Left ventricle myocardium superior (tissue), 1 donor: ENCODE data around the gene SKIL. TPM values are rescaled to one million over a fixed set of nuclear protein-coding genes. Genes with fewer than 3 reads are reported as not detected.

Source experiments
- ATAC-seq: fragments of 200-7000 bp; cut with Tn5 transposase; one replicate; pipeline ENCODE4 v1.9.1; 2020; ENCODE audit warnings: mild to moderate bottlenecking, moderate library complexity
- DNase-seq: peaks from one replicate; pipeline ENCODE4 v3.0.0-alpha.2; 2020
- intact Hi-C: fragments of 100-400 bp; cut with micrococcal nuclease; formaldehyde crosslinking; loops from one replicate; pipeline ENCODE4 v1.11.0; 2022
- total RNA-seq: library from RNA; stranded (reverse); fragmentation: NEBNext Ultra II Directional; extraction: Animal tissue kit (Norgen Biotek cat#: 25700); gene quantifications from one replicate; pipeline ENCODE4 v1.2.1, GENCODE V29; 2021
- donor health status: DM: no; HTN: yes; CAD: no; lungs with severe emphysema.

The SKIL gene
- total RNA-seq, 1 donor from 2014 or later: 17.2 TPM

DNA sequence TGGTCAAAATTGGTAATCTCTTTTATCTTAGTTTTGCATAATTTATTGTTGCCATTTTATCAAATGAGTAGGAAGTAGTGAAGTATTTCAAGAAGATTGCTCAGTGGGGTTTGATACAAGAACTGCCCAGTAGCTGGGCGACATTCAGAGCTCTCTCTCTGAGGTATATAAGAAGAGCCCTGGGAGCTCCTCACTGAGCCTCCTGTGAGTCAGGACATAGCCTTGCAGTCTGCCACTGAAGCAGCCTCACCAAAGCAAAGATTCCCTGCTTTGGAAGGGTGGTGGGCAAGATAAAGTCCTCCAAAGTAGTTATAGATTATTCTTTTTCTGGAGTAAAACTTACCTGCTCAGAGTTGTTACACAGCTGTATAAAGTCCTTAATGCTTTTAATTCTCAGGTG is 26.1 kb downstream of the SKIL start:
- intact Hi-C loops: no loop called here
- ATAC-seq: no peak
- DNase-seq: no peak

DNA sequence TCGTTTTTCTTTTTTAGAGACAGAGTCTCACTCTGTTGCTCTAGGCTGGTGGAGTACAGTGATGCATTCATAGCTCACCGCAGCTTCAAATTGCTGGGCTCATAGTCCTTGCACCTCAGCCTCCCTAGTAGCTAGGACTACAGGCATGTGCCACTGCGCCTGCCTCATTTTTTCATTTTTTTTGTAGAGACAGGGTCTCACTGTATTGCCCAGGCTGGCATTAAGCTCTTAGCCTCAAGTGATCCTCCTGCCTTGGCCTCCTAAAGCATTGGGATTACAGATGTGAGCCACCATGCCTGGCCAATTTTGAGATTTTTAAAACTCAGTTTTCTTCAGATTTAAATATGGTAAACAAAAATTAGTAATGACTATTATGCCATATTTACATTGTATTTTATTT is 29.0 kb downstream of the SKIL start:
- intact Hi-C loops: no loop called here
- ATAC-seq: no peak

DNA sequence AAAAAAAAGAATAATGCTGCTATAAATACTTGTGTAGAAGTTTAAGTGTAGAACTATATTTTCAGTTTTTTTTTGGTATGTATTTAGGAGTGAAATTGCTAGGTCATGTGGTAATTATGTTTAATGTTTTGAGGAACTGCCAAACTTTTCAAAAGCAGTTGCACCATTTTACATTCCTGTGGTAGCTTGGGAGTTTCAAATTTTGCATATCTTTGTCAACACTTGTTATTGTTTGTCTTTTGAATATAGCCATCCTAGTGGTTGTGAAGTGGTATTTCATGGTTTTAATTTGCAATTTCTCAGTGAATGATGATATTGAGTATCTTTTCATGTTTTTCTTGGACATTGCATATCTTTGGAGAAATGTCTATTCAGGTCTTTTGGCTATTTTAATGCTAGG is 30.4 kb downstream of the SKIL start:
- intact Hi-C loops: no loop called here
- DNase-seq: no peak
- no peak for ATAC-seq

More for the DNA sequence above, 29.0 kb downstream of the SKIL start:
- DNase-seq: no peak

DNA sequence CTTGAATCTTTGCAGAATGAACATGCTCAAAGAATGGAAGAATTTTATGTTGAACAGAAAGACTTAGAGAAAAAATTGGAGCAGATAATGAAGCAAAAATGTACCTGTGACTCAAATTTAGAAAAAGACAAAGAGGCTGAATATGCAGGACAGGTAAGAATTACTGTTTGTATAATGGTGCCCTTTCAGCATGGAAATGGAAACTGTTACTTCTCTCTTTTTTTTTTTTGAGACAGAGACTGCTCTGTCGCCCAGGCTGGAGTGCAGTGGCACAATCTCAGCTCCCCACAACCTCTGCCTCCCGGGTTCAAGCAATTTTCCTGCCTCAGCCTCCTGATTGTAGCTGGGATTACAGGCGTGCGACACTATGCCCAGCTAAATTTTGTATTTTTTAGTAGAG is 33.6 kb downstream of the SKIL start:
- intact Hi-C loops: no loop called here
- DNase-seq (no peak), ATAC-seq (no peak)

DNA sequence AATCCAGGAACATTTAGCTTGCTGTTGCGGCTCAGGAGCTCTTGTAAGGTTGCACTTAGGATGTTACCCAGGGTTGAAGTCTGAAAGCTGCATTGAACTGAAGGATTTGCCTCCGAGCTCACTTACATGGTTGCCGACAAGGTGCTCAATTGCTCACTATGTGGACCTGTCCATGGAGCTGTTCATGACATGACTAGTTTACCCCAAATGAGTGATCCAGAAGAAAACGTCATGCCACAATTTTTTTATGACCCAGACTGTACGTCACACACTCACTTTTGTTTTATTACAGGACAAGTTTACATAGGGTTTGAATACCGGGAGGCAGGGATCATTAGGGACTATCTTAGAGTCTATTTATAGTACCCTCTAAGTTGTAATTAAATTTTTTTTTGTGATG is 40.2 kb downstream of the SKIL start:
- intact Hi-C loops: no loop called here
- DNase-seq (no peak), ATAC-seq (no peak)

DNA sequence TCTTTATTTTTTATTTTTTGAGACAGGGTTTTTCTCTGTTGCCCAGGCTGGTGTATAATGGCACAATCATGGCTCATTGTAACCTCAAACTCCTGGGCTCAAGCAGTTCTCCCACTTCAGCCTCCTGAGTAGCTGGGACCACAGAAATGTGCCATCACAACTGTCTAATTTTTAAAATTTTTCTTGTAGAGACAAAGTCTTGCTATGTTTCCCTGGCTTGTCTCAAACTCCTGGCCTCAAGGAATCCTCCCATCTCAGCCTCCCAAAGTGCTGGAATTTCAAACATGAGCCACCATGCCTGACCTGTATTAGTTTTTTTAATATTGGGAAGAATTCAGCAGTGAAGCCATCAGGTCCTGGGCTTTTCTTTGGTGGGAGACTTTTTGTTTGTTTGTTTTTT is 47.6 kb downstream of the SKIL start:
- DNase-seq (no peak), ATAC-seq (no peak)
- intact Hi-C loops: no loop called here

DNA sequence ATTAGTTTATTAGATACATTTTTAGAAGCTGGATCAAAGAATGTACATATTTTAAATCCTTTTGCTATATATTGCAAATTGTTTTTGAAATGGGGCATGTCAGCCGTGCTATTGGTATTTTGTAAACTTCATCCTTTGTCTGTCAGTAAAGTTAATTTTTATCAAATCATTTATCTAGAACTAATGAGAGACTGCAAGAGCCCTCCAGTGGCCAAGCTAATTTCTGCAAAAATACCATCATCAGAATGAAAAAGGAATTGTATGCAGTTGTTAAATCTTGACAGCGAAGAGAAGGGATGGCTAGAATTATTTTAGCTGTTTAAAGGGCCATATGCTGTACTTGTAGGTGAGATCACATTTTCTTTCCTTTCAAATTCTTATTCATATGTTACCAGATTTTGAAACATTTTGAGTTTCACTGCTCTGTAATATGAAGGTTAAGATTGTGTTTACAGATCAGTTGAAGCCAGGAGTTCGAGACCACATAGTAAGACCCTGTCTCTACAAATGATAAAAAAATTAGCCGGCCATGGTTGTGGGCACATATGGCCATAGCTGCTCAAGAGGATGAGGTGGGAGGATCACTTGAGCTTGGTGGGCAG is 53.0 kb downstream of the SKIL start:
- no peak for ATAC-seq
- intact Hi-C loops: loop anchor here (5.0 to 10.0 kb wide), 2 partner anchors 284 to 402 kb away; no protein-coding TSS in a partner anchor
- DNase-seq: no peak

DNA sequence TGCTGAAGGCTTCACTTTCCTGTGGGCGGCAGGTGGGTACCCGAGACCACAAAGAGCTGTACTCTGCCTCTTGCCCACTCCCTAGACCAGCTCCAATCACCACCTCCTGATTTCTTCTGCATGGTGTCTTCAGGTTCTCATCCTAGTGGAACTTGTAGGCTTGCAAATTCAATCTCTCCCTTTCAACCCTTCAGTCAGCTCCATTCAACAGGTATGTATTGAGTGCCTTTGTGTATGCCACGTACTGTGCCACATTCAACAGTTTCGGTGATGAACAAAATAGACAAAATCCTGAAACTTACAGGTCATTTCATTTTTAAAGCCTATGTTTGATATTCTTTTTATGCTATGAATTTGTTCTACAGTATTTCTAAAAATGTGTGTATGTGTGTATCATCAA is 55.8 kb downstream of the SKIL start:
- intact Hi-C loops: loop anchor here (5.0 to 10.0 kb wide), 2 partner anchors 282 to 399 kb away; no protein-coding TSS in a partner anchor
- ATAC-seq: no peak
- no peak for DNase-seq

DNA sequence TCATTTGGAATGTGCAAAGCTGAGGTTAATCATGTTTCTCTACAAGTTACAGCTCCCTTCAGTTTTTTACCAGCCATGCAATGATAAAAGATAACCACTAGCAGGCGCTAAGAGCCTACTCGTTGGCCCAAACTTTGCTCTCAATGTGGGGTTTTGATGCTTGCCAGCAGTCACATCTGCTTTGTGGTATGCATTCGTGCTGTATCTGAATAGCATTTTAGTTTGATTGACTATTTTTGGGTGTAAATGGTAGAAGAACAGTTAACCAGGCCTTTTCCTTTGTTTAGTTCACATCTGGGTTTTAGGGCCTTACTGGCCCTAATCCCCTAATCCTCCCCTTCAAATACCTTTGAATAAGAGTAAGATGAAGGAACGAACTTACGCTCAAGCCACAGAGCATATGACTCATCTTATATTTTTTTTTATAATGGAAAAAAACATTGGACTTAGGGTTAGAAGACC is 56.7 kb downstream of the SKIL start:
- peak; percentile 64 for ATAC-seq

DNA sequence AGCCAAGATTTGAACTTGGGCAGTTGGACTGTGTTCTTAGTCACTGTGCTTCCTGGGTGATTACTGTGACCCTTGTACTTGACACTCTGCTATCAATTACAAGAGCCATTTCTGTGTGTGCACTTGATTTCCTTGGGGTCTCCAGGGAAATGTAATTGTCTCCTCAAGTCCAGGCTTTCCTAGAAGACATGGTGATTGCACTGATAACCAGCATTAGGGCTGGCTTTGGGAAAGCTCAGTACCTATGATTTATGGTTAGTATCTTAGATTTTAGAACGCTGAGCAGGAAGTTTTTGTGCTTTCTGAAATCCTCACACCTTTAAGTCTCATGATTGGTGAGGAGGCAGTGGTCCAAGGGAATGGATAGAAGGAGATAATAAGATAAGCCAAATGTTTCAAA is 59.6 kb downstream of the SKIL start:
- no peak for DNase-seq
- intact Hi-C loops: loop anchor here (10.0 kb wide), 1 partner anchor 278 kb away; no protein-coding TSS in a partner anchor
- ATAC-seq: no peak

More for the DNA sequence above, 56.7 kb downstream of the SKIL start:
- intact Hi-C loops: loop anchor here (5.0 to 10.0 kb wide), 2 partner anchors 281 to 398 kb away; no protein-coding TSS in a partner anchor
- DNase-seq: no peak

DNA sequence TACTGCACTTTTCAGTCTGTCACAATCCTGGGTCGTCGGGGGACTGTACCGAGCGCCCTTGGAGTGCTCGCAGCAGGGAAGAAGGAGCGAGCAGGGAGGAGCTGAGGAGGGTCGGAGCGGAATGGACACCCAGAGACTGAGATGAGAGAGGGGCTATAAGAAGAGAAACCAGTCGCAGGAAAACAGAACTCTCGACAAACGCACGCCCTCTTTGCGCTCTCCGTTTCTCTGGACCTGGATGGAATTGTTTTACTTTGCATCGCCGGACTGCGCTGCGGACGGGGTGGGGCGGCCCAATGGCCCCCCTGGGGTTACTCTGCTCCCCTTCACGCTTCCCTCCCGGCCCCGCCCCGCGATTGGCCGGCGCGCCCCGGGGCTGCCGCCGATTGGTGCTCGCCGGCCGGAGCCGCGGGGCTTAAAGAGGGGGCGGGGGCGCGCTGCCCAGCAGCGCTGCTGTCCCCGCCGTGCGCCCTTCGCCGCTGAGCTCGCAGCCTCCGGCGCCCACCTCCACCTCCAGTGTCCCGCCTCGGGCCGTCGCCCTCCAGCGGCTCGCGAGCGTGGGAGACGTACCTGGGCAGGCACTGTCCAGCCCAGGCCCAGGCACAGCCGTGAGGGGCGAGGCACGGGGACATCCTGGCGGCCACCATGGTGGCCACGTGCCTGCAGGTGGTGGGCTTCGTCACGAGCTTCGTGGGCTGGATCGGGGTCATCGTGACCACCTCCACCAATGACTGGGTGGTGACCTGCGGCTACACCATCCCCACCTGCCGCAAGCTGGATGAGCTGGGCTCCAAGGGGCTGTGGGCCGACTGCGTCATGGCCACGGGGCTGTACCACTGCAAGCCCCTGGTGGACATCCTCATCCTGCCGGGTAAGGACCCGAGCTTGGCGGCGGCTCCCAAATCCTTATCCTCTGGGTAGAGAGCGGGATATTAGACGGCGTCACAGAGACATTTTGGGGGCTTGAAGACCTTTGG is 61.2 kb downstream of the SKIL start, which contains the start of gene CLDN11:
TSS of gene CLDN11 (plus strand) at position 447 of the 977 bp plus-strand sequence. CDS start at position 646, 199 bp downstream.
- ATAC-seq (peak; percentile 81), DNase-seq (peak; percentile 67)
- intact Hi-C loops: loop anchor here (10.0 kb wide), 1 partner anchor 276 kb away; no protein-coding TSS in a partner anchor

DNA sequence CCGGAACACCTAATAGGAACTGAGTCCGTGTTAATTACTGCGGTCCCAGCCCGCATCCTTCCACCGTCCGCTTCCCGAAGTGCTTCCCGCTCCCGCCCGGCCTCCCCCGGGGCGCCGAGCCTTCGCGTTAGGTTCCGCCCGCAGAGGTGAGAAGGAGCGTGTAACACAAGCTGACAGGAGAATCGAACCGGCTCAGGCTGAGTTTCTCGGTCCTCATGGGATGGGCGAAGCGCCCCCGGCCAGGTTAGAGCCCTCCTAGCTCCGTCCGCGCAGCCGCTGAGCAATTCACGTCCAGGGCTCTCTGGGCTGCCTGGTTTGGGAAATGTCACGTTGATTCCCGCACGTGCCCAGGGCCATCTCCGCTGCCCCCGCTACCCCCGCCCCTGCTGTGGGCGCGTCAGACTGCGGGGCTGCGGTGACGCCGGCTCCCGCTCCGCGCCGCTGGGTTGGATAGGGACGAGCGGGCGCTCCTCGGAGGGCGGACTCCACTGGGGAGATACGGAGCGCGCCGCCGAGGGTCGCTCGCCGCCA is 62.1 kb downstream of the SKIL start:
- intact Hi-C loops: loop anchor here (10.0 kb wide), 1 partner anchor 275 kb away; no protein-coding TSS in a partner anchor
- DNase-seq: peak; percentile 41
- peak; percentile 58 for ATAC-seq

DNA sequence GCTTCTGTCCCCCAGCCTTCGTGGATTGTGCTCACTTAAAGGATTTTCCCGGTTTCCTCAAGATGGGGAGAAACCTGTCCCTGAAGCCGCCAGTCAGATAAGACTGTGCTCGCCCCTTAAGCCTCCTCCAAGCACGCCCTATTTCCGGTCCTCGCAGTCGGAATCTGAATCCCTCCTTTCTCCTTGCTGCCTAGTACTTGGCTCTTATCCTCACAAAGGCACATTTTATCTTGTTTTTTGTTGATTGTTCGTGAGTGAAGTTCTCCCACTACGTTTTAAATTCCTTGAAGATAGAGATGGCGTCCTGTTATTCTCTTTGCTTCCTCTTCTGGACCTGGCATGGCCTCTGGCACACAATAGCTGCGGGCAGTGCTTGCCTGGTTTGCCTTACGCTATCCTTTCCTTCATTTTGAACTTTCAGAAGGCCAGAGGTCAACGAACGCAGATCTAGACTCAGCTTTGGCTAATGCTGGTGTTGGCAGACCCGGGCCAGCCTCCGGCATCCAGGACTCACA is 62.8 kb downstream of the SKIL start:
- peak; percentile 53 for ATAC-seq
- intact Hi-C loops: no loop called here

DNA sequence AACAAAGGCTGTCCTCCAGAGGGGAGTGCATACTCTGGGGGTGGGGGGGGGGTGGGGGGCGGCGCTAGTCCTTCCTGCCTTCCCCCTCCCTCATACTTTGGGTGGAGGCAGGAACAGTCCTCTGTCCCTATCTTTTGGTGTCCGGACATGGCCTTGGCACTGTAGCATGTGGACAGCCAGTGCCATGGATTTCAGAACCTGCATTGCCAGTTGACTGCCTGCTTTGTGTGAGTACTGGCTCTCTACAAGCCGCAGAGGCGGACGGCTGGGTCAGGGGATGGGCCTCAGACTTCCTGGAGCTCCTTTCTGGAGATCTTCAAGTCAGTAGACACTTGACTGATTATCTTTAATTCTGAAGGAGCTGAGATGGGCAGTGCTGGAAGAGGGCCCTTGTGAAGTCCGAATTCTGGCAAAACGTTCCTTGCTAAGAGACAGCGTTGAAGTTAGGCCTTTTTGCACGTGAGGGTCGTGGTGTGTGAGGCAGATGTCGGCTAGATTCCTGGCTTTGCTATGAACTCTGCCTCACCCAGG is 63.7 kb downstream of the SKIL start:
- ATAC-seq (peak; percentile 37), DNase-seq (peak; percentile 36)
- intact Hi-C loops: no loop called here

More for the DNA sequence above, 62.8 kb downstream of the SKIL start:
- DNase-seq: no peak

DNA sequence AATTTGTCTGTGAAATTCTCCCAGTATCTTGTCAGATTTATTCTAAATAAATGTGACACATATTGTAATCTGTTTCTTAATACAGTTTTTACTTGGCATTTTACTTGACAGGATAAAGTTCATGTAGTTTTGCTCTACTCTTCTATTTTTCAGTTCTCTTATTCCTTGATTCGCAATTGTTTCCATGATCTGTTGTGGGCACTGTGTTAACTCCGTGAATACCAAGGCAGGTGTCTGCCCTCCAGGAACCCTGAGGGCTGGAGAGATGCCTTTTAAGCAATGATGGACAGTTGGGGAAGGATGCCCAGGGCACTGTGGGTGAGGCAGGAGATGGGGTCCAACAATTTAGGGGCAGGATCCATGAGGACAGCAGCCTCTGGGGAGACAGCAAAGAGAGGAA is 64.2 kb downstream of the SKIL start:
- intact Hi-C loops: no loop called here
- DNase-seq (no peak), ATAC-seq (no peak)

DNA sequence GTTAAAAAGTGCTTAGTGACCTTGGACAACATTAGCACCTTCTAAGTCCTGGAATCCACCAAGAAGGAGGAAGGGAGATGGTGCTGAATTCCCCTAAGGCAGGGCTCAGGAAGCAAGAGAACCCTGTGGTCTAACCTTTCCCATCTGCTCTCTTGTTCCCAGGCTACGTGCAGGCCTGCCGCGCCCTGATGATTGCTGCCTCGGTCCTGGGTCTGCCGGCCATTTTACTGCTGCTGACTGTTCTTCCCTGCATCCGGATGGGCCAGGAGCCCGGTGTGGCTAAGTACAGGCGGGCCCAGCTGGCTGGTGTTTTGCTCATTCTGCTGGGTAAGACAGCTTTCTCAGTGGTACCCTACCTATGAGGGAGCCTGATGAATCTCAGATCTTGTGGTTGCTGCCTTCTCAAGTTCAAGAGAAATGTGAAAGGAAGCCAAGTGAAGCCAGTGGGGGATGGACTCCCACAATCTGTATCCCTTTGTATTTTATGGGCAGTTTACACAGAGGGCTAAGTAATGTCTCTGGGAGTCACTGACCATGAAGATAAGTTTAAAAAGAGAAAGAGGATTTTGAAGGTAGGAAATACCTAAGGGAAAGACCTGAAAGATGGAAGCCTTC is 65.6 kb downstream of the SKIL start:
- intact Hi-C loops: no loop called here
- DNase-seq (no peak), ATAC-seq (no peak)

DNA sequence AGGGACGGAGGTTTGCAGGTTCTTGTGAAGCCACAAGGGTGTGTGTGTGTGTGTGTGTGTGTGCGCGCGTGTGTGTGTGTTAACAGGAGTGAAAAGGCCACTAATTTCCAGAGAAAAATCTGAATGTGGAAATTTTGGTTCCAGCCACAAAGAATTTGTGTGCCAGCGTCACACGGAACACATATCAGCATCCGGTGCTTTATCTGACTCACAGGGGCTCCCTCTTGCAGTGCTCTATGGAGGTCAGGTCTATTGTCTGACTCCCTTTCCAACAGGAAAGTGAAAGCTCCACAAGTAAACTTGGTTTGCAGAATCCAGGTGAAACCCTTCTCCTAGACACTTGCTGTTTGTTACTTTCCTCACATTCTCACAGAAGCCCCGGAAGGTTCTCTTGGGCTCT is 67.4 kb downstream of the SKIL start:
- ATAC-seq (no peak), DNase-seq (no peak)
- intact Hi-C loops: no loop called here

DNA sequence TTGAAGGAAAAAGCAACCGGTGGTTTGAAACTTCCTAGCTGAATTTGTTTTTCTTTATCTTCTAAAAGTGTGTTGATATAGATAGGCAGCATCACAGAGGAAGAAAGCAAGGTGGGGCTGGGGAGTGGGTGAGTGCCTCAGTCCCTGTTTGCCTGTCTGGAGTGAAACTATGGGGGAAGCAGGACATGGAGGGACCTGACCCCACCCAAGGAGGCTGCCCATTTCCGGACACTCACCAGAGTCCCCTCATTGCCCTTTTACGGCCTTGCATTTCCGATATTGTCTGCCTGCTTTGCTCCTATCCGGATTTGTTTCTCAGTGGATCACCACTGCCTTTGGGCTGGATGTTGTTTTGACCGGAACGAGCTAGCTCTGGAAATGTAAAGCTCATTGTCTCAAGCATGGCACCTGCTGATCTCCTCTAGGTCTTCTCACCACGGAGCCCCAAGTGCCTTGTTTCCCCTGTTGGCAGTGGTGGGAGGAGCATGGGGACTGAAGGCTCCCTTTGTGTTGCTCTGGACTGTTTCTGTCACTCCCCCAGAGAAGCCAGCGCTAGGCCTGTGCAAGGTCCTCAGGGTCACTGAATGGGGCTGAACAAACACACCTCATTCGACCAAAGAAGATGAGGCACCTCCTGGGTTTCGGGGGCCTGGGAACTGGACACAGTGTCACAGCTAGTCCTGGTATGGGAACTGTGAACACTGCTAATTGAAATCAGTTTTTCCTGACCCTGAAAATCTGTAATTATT is 68.2 kb downstream of the SKIL start:
- intact Hi-C loops: no loop called here
- ATAC-seq (peak; percentile 27), DNase-seq (no peak)
